Measurements from ENCODE around the gene RFNG.

DNA sequence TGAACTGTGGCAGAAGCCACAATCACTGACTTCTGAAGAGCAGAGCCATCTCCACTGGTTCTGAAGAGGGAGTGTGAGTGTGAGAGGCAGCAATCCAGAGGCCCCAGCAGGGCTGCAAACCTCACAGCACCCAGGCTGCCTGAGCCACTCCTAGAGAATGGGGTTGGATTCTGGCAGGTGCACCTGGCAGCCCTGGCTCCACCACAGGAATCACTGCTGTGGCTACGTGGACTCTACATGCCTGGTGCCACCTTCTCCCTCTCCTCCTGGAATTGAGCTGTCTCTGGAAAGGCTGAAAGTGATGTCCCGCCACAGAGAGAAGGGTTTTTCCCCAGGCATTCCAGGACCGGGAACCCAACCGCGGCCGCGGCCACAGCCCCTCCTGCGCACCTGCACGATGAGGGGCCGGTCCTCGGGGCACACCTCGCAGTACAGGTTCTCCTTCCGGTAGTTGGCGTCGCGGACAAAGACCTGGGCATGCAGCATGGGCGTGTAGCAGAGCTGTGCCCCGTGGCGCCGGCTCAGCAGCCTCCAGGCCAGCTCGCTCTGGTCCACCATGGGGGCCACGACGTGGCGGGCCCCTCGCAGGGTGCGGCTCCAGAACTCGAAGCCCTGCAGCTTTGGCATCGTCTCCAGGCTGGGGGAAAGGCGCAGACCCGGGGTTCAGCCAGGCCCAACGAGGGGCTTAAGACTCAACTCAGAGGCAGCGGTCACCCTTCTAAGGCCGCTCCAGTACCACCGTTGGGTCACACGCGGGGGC lies 13.0 kb upstream of the RFNG start:
- no peak for TF ChIP-seq CTCF (IDR thresholded peaks at IDR 0.05)
- no peak for TF ChIP-seq POLR2A (IDR thresholded peaks at IDR 0.05)

Data from uterus (tissue), 2 donors.